Stimulated activated CD8-positive, alpha-beta memory T cell treated with anti-CD3 and anti-CD28 coated beads, Interleukin-15, amount 100 ng/mL, for 4 hours (primary cell): ENCODE results near the gene CHRNB2.
A peak's percentile ranks its signal among the peaks of the same experiment; 100 is the strongest.

Source experiments
- DNase-seq, 2 donors: peaks; one replicate each; pipeline ENCODE4 v3.0.0-alpha.2; 2020; ENCODE audit warnings: low read depth in 2 of 2

CHRNB2 gene

DNA sequence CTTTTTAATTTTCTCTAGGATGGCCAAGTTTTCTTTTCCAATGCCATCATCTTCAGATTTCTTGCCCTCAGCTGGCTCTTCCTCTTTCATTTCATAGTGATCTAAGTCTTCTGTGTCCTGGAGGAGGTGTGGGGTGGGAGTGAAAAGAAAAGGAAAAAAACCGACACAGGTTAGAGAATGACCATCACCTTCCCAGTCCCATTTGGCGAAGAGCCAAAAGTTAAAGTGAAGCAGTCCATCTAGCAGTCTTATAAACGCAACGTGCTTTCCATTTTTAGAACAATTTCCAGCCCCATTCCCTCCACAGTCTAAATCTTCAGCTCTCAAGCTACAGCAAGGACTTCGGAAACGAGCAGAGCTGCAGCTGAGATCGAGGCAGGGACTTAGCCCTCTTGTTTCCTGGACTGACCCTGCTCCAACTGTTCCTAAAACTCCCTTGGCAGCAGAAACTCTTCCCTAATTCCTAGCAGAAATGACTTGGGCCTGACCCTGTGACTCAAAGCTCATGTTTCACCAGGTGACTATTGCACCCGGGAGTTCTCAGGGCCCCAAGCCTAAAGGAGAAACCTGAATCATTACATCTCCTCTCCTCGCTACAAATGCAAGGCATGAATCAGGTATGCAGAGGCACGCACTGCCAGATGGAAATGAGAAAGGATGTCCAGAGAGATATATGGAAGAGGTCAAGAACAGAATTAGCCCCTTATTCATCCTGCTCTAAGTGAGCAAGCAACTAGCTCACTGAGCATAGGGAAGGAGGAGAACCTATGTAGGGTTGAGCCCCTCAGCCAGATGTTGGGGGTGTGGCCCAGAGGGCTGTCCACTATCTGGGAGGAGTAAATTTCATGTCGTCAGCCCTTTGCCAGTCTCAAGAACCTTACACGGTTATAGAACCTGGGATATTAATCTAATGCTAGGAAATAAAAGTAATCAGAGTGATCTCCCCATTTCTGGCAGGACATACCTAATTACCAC is 14.2 kb upstream of the CHRNB2 start:
- DNase-seq: no peak

DNA sequence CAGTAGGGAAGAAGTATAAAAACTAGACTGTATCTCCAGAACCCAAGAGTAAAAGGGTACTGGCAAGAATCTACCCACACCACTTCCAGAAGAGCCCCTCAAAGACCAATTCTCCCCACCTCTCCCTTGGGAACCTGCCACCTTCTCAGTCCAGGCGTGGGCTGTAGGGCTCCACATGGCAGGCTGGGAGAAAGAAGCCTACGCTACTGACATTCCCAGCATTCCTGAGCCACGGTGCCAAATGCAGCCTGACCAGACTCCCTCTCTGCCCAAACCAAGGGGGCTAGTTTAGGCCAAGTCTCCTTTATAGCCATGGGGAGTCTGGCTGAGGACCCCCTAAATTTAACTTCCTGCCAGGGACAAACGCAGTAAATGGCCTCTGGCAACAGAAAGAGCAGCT is 11.2 kb upstream of the CHRNB2 start:
- DNase-seq: no peak

DNA sequence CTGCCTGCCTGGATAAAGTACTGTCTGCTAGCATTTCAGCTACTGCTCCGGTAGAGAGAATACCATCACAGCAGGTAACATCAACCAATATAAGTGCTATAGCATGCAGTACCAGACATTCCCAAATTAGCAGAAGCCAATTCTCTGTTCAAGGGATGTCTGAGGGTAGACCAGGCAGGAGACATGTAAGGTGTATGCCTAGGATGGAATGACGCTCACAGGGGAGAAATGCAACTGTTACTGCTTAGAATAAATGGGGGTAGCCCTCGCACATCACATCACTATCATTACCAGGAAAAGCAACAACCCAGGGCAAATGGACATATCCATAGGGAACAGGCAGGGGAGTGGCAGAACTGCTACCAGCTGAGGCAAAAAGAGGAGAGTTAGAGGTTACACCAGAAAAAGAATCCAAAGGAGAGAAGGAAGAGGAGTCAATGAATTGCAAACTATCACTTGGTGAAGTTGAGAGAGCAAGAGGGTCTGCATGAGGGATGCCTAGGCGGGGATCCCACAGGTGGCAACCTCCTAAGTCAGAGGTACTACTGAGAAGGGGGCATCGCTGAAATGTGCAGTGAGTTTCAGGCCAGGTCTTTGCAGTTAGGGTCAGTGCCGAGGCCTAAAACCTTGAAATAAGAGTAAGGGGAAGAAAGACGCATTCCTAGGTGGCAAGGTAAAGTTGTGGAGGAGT is 10.2 kb upstream of the CHRNB2 start:
- DNase-seq: no peak

DNA sequence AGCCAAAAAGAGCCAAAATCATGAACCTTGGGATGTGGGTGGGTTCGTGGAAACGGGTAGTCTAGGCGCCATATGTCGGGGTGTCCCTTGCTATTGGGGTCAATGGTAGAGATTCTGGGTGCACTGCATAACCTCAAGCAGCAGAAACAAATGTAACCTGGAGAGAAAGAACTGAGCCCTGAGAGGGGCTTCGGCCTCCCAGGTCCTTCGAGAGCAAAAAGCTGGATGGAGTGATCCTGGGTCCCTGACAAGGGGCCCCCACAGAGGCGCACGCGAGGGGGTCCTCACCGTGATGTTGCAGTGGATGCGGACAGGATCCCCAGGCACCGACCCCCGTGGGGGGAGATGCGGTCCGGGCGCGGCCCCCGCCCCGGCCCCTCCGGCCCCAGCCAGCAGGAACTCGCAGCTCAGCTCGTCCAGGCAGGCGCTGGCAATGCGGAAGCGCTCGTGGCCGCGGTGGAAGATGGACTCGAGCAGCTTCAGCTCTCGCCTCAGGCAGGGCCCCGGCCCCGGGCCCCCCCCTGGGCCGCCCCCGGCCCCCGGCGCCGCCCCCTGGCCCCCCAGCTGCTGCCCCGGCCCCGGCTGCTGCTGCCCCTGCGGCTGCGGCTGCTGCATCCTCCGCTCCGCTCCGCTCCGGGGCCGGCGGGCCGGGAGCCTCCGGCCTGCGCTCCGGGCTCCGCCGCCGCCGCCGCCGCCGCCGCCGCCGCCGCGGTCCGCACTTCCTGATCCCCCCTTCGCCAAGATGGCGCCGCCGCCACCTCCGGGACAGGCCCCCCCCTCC is 9.4 kb upstream of the CHRNB2 start, which contains the start of gene UBE2Q1:
UBE2Q1 (minus strand) TSS at position 724 of the 781 bp plus-strand sequence; CDS start at position 615, 109 bp downstream.
- peak in 1 of 2 donors; percentile 6 for DNase-seq

DNA sequence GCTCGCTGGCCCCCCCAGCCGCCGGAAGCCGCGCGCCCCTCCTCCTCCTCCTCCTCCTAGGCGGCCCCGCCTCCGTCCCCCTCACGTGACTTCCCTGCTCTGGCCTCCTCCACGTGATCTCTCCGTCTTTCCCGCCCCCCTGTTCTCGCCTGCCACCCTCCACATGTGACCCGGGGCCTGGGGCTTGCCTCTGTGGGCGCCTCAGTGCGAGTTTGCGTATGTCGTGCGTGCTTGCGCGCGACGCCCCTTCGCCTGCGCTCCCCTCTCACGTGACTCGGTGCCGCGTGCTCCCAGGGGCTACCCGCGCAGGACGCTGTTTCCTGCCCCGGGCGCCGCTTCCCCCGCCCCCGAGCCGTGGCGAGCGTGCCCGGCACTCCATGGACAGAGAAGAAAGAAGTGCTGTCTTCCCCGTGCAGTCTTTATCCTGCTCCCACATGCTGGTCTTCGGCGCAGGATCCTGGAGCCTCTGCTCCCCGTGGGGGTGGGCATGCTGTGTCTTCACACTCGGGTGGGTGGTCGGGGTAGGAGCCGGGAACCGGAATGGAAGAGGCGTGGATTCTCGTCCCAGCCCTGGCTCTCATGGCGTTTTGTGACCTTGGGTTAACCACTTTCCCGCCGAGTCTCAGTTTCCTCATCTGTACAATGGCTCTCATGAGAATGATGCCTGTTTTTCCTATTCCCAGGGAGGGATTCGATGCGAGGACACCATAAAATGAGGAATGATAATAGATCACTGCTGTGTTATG is 8.7 kb upstream of the CHRNB2 start:
- peak; percentile 99 for DNase-seq

DNA sequence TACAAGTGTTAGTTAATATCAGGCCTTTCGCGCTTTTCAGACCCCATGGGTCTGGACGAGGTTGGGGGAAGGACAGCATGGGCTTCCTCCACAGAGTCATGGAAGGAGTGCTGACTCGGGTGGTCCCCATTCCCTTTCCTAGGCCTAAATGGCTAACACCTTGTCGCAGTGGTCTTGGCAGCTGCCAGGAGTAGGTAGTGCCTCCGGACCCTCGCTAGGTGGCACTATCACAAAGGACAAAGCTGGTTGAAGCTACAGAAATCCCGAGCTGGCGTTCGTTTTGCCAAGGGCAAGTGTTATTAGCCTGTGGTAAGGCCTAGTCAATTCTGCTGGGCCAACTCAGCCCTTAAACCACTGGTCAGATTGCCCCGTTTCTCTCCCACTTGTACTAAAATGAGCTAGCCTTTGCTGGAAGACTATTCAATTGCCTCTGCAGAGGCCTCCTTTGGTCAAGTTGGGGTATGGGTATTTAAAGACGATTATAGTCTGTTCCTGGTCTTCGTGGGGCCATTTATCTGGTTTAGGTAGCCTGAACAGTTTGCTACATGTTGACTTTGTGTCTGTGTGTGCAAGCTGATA is 8.0 kb upstream of the CHRNB2 start:
- DNase-seq: peak; percentile 55 to 69

DNA sequence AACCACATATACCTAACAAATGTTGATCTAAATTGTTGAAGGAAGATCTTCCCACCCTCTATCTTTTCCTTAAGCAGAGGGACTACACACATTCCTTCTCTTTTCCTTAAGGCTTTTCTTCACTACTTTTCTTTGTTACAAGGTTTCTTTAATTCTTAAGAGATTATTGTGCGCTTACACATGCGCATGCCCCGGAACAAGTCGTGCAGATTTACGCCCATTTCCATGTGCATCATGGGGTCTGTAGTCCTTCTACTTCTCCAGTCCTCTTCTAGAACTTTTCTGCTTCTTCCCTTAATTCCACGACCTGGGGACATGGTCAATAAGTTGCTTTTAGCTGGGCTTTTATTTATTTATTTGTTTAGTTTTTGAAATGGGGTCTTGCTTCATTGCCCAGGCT is 1.7 kb upstream of the CHRNB2 start:
- DNase-seq: no peak

DNA sequence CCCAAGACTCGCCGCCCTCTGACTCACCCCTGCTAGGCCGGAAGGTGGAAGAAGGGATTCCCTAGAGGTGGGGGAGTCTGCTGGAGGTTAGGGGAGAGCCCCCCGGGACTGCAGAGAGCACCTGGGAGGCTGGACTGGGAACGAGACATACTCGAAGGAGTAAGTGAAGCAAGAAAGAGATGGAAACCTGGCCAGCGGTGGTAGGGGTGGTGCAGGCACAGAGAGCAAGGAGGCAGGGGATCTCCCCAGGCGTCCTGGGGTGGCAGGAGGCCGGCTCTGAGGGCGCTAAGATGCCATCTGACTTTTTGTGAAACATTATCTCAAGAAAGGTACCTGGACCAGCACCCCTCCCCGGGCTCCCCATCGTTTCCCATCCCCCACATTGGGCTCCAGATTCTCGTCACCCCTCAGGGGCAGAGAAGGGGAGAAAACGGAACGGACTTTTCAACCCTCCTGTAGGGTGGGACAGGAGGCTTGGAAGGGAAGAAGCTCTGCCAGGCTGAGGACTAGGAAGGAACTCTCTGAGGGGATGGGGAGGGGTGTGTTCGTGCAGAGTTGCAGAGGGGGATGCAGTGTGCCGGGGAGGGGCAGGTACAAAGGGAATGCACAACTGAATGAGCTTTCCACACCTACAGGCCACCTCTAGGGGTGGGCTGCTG is 708 bp downstream of the CHRNB2 start:
- DNase-seq: no peak

DNA sequence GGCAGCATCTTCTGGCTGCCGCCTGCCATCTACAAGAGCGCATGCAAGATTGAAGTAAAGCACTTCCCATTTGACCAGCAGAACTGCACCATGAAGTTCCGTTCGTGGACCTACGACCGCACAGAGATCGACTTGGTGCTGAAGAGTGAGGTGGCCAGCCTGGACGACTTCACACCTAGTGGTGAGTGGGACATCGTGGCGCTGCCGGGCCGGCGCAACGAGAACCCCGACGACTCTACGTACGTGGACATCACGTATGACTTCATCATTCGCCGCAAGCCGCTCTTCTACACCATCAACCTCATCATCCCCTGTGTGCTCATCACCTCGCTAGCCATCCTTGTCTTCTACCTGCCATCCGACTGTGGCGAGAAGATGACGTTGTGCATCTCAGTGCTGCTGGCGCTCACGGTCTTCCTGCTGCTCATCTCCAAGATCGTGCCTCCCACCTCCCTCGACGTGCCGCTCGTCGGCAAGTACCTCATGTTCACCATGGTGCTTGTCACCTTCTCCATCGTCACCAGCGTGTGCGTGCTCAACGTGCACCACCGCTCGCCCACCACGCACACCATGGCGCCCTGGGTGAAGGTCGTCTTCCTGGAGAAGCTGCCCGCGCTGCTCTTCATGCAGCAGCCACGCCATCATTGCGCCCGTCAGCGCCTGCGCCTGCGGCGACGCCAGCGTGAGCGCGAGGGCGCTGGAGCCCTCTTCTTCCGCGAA is 3.8 kb downstream of the CHRNB2 start:
- DNase-seq: no peak

DNA sequence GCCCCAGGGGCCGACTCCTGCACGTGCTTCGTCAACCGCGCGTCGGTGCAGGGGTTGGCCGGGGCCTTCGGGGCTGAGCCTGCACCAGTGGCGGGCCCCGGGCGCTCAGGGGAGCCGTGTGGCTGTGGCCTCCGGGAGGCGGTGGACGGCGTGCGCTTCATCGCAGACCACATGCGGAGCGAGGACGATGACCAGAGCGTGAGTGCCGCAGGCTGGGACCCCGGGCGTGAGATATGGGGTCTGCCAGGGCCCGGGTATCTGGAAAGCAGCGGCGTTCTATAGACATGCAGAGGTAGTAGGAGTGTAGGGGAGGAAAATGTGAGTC is 4.3 kb downstream of the CHRNB2 start:
- DNase-seq: no peak

DNA sequence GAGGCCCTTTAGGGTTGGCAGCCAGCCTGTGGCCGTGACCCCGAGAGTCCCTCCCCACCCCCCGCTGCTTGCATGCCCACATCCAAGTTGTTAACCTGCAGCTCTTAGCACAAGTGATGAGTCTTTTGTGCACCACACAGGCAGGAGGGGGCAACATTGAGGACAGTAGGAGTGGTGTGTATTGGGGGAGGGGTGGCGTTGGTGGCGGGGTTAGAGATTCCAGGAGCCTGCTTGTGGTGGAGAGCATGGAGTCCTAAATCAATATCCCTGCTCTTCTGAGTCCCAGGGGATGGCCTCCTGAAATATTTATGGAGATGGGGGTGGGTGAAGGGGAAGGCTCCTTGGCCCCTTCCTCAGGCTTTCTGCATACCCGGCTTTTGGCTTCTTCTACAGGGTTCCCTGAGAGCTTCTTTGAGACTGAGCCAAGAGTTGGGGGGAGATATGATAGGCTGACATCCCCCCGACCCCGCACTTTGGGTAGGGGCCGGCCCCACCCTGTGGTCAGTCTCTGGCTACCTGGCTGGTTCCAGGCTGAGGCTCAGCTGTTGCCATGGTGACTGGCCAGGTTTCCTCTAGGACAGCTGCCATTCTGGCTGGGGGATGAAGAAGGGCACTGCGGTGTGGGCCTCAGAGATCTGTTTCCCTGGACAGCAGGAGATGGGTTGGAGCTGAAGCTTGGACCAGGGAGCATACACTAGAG is 5.0 kb downstream of the CHRNB2 start:
- no peak for DNase-seq

DNA sequence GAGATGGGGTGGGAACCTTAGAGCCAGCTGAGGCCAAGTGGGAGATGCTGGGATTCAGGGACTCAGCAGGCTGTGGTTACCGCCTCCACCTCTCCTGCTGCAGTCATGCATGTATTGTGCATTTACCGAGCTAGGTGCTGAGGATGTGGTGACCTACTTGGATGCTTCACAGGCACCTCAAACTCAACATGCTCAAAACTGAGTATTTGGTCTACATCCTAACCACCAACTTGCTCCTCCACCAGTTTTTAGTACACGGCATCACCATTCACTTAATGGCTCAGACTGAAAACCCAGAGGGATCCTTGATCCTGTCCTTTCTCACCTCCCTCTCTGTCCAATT is 5.6 kb downstream of the CHRNB2 start:
- no peak for DNase-seq

DNA sequence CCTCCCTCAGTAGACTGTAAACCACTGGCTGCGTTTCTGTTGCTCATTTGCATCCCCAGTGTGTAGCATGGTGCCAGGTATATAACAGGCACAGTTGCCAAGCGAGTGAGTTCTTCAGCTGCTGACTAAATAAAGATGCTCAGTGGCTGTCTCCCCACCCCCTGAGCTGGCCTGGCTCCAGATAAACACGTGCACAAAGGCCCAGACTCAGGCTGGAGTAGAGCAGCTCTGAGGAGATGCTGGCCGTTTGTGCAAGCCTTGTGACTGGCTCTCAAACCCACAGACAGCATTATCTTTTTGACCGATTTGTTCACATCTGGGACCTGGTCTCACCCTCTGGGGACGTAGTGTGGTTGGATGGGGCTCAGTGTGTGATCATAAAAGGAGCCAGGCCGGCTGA is 7.1 kb downstream of the CHRNB2 start:
- DNase-seq: no peak

DNA sequence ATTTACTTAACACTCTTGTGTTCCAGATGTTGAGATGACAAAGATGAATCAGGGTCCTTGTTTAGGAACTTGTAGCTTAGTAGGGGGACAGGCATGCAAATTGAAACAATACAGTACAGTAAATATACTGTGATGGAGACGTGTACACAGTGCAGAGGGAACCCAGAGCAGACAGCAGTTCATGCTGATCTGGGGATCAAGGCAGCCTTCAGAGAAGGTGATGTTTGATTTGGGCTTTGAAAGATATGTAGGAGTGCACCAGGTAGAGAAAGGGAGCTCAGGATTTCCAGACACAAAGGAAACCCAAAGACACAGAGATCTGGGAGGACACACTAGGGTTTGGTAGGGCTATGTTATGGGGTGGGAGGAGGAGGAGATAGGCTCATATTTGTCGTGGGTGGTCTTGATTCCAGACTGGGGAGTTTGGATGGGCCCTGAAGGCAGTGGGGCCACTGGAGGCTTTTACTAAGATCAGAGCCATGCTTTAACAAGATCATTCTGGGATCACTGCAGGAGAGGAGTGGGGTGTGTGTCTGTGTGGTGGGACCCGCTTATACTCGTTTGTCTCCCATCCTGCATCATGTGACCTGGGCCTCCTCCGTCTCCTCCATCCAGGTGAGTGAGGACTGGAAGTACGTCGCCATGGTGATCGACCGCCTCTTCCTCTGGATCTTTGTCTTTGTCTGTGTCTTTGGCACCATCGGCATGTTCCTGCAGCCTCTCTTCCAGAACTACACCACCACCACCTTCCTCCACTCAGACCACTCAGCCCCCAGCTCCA is 7.8 kb downstream of the CHRNB2 start:
- no peak for DNase-seq

DNA sequence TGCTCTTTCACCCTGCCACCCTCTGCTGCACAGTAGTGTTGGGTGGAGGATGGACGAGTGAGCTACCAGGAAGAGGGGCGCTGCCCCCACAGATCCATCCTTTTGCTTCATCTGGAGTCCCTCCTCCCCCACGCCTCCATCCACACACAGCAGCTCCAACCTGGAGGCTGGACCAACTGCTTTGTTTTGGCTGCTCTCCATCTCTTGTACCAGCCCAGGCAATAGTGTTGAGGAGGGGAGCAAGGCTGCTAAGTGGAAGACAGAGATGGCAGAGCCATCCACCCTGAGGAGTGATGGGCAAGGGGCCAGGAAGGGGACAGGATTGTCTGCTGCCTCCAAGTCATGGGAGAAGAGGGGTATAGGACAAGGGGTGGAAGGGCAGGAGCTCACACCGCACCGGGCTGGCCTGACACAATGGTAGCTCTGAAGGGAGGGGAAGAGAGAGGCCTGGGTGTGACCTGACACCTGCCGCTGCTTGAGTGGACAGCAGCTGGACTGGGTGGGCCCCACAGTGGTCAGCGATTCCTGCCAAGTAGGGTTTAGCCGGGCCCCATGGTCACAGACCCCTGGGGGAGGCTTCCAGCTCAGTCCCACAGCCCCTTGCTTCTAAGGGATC is 8.5 kb downstream of the CHRNB2 start:
- no peak for DNase-seq

DNA sequence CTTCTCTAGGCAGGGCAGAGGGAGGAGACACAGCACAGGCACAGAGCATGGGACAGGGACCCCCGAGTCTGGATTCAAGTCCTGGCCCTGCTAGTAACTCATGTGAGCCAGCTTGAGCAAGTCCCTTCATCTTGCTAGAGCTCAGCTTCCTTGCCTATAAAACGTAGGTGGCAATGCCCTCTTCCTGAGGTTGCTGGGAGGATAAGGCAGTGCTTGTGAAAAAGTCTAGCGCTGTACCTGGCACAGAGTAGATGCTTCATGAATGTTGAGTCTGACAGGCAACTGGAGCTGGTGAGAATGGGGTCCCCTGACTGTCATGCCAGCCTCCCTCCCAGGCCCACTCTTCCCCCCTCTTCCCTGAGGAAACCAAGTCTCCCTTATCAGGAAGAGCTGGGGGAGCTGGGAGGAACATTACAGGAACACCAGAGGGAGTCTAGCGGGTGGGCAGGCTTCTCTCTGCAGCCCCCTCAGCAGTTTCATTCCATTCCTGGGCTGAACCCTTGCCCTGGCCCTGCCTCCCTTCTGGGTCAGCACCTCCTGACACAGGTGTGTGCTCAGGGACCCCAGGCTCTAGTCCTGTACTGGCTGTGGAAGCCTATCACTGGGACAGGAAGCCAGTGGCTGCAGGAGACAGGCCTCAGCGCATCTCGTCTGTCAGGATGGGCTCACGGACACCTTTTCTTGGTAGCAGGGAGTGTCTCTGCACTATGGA is 9.9 kb downstream of the CHRNB2 start:
- no peak for DNase-seq

DNA sequence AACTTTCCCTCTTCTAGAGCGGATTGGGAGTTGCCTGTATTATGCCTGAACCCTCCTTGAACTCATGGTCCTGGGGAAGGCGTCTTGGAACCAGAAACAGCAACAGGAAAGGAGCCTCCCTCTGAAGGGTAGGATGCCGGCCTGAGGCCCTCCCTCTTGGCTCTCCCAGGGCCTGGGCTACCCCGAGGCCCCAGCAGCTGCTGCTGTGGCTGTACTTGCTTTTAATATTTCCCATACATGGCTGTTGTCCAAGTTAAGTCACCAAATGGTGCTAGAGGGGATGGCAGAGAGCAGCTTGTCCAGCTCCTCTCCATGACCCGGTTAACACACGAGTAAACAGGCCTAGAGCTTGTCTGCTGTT is 10.5 kb downstream of the CHRNB2 start:
- DNase-seq: no peak

DNA sequence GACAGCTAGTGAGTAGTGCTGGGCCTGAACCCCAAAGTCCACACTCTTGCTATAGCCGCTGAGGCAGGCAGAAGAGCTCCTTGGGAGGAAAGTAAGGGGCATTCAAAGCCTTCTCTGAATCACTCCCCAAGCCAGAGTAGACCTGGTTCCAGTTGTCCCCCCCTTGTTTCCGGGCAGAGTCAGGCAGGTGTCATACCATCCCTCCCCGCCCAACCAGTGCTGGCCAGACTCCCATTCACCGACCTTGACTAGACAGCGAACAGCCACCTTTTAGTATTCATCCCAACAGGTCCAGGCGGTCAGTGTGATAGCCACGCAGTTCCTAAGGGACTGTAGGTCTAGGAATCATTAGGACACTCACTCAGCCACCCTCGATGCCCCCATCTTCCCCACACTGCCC is 11.8 kb downstream of the CHRNB2 start:
- no peak for DNase-seq
